BJ (cell line): ENCODE results near the gene CHTF18. TPM values are rescaled to one million over a fixed set of nuclear protein-coding genes. Genes with fewer than 3 reads are reported as not detected.

Experiments
- CTCF ChIA-PET: fragments of 350-600 bp; formaldehyde crosslinking; extraction: SDS; loops from one replicate; lab custom pipeline; 2021; ENCODE audit warnings: antibody characterized with exemption, inconsistent platforms; lab: Yijun Ruan, JAX
- POLR2A ChIA-PET: fragments of 300-600 bp; sonication (Branson Sonifier 250); formaldehyde crosslinking; extraction: SDS; loops from one replicate; lab custom pipeline; 2021; ENCODE audit warnings: antibody characterized with exemption; lab: Charles Lee
- DNase-seq: peaks from one replicate; pipeline ENCODE4 v3.0.0-alpha.2; 2011; ENCODE audit warnings: low read depth
- H3K27me3 ChIP-seq: 2 replicates; pipeline ENCODE4 v1.6.0; 2011; ENCODE audit warnings: low read length; ENCODE audit not compliant: control insufficient read depth, insufficient read depth
- H3K36me3 ChIP-seq: 2 replicates; pipeline ENCODE4 v1.5.1; 2011; ENCODE audit warnings: low read length; ENCODE audit not compliant: control insufficient read depth, insufficient read depth
- H3K4me3 ChIP-seq: 2 replicates; pipeline ENCODE4 v1.5.1; 2011; ENCODE audit warnings: low read depth, mild to moderate bottlenecking, control low read depth, low read length
- polyA plus RNA-seq: library from polyadenylated mRNA; depleted of rRNA; stranded (reverse); fragments of >200 nt; gene quantifications from 2 replicates; pipeline ENCODE4 v1.2.3, GENCODE V29; 2011
- TF ChIP-seq, protein P1 (sequence below): IDR thresholded peaks from 2 replicates; pipeline ENCODE4 v1.5.1; 2011; ENCODE audit warnings: low read depth, mild to moderate bottlenecking, control low read depth, inconsistent platforms, low read length, moderate library complexity; ENCODE audit not compliant: insufficient read depth

CHTF18 gene
- polyA plus RNA-seq, 1 experiment, result 6.1 TPM

DNA sequence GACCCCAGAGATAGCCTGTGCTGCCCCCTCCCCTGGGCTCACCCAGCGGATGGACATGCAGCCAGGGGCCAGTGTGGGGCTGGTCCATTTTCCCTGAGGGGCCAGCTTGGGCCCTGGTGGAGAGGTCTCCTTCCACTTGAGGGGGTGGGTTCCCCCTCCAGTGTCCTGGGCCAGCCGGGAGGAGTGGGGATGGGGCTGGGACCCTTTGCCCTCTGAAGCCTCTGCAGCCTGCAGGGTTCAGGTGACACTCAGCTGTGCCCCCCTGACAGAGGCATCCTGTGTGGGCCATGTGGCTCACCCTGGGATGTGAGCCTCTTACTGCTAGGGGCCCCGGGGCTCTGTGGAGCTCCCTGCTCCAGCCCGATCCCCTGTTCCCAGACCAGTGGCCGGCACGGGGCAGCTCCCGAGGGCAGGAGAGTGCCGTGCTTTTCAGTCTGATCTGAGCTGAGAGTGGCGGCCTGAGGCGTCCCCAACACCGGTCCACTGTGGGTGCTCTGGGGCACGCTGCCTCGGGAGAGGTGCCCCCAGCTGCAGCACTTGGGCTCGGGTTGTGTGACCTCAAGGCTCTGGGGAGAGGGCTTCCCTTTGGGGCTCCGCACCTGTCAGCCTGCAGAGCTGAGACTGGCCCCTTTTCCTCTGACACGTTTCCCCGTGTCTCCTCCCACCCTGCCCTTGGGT, 12.6 kb downstream of the CHTF18 start:
- no peak for DNase-seq
- Histone ChIP-seq H3K36me3 (no peaks in the 10 kb centered on the region), H3K27me3 (peaks cover 17% of the 10 kb centered on the region), H3K4me3 (no peak overlapping the region)
- CTCF ChIA-PET, result interaction anchor here (1.1 kb wide), 1 partner anchor 254 kb away, joined by 3 read pairs; no protein-coding TSS in a partner anchor
- TF ChIP-seq, protein P1, sequence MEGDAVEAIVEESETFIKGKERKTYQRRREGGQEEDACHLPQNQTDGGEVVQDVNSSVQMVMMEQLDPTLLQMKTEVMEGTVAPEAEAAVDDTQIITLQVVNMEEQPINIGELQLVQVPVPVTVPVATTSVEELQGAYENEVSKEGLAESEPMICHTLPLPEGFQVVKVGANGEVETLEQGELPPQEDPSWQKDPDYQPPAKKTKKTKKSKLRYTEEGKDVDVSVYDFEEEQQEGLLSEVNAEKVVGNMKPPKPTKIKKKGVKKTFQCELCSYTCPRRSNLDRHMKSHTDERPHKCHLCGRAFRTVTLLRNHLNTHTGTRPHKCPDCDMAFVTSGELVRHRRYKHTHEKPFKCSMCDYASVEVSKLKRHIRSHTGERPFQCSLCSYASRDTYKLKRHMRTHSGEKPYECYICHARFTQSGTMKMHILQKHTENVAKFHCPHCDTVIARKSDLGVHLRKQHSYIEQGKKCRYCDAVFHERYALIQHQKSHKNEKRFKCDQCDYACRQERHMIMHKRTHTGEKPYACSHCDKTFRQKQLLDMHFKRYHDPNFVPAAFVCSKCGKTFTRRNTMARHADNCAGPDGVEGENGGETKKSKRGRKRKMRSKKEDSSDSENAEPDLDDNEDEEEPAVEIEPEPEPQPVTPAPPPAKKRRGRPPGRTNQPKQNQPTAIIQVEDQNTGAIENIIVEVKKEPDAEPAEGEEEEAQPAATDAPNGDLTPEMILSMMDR, result no peak
- POLR2A ChIA-PET, result no interaction called here

DNA sequence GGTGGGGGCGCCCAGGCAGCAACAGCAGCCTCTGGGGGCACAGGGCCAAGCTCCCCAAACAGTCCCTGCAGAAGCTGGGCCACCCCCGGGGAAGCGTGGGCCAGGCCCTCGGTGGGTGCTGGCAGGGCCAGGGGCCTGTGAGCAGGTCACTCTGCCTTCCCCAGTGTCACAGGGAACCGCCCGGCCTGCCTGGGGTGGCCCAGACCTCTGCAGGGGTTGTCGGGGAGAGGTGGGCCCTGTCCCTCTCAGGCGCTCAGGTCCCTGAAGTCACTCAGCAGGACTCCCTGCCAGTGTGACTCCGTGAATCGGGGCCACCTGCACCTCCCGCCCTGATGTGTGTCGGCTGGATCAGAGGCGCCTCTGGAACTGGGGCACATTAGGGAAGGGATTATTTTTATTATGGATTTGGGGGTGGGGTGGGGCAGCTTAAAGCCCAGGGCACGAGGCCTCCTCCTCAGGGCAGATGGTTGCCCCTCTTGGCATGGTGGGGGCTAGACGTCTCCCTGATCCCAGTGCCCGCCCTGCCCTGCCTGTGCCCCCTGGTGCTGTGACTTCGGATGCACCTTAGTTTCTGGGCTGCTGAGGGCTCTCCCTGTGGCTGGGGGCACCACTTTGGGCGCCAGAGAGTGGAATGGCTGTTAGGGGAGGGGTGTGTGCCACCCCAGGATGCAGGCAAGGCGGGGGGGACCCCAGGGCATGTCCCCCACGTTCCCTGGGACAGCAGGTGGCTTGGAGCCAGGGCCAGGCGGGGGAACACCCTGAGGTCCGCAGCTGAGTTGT, 13.4 kb downstream of the CHTF18 start:
- no peak for DNase-seq
- Histone ChIP-seq H3K36me3 (no peaks in the 10 kb centered on the region), H3K27me3 (peaks cover 17% of the 10 kb centered on the region), H3K4me3 (no peak overlapping the region)
- CTCF ChIA-PET, result no interaction called here
- POLR2A ChIA-PET, result no interaction called here
- TF ChIP-seq, protein P1, result no peak

DNA sequence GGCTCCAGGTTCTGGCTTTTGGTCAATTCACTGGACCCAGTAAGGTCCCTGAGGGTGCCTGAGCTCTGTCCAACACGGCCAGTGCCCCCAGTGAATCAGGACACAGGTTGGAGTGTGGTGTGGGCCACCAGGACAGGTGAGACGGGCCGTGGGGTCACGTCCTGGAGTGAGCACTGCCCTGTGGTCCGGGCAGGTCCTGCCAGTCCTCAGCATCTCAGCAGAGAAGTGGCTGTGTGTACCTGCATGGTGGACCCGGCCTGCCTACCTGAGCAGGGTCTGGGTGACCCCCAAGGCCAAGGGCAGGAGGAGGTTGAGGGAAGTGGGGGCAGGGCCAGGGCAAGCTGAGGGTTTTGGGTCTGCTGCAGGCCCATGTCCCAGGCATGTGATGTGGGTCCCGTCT, 14.0 kb downstream of the CHTF18 start:
- POLR2A ChIA-PET, result no interaction called here
- Histone ChIP-seq H3K36me3 (no peaks in the 10 kb centered on the region), H3K27me3 (peaks cover 17% of the 10 kb centered on the region), H3K4me3 (no peak overlapping the region)
- TF ChIP-seq, protein P1, result no peak
- CTCF ChIA-PET, result no interaction called here
- no peak for DNase-seq

DNA sequence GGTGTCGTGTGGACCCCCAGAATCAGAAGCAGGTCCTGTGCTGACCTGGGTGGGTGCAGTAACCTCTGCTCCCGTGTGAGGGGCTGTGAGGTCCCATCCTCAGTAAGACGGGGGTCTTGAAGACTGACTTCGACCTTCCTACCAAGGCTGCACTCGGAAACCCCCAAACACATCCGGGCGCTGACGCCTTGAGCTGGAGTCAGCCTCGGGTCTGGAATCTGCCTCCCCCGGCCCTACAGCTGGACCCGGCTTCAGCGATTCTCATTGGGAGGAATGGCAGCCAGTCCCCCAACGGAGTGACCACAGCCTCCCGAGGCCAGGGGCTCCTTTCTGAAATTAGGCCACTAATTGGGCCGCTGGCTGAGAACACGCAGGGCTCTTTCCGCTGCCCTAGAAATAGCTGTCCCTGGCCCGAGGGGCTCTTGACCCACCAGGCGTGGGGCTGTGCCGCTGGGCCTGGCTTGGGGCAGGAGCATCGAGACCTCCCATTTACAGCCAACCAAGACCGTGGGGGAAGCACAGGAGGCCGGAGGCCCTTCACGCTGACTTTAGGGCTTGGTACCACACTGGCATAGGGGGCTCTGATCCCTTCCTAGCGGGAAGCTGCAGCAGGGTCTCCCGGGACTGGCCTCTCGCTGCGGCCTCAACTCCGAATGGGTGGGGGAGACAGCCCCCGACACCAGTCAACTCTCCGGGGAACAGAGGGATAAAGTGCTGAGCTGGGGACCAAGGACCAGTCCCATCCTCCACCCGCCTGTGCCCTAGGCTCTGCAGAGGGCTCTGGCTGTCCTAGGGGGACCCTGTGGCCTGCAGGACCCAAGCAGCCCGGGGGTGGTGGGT, 14.7 kb downstream of the CHTF18 start:
- TF ChIP-seq, protein P1, result no peak
- ChIA-PET POLR2A (no interaction called here), CTCF (interaction anchor here (0.6 to 1.1 kb wide), 3 partner anchors 18 to 254 kb away, joined by 3 to 4 read pairs (median 3); no protein-coding TSS in a partner anchor)
- Histone ChIP-seq H3K36me3 (no peaks in the 10 kb centered on the region), H3K4me3 (no peak overlapping the region), H3K27me3 (peaks cover 17% of the 10 kb centered on the region)
- DNase-seq, result no peak
